Endothelial cell of umbilical vein (primary cell): ENCODE data around the gene ADRA2C. TPM values are rescaled to one million over a fixed set of nuclear protein-coding genes. Genes with fewer than 3 reads are reported as not detected.

Experiments used
- BruUV-seq: library from RNA; stranded (reverse); fragments of 400-500 nt; replicated peaks from 2 replicates; lab custom pipeline; 2021; lab: Mats Ljungman, UMichigan
- CTCF ChIA-PET: fragments of 300-600, 350-600 bp; sonication (Branson Sonifier 250); formaldehyde crosslinking; loops from one replicate; lab custom pipeline; 2021; ENCODE audit warnings: antibody characterized with exemption, inconsistent platforms; lab: Charles Lee
- POLR2A ChIA-PET: fragments of 300-600, 350-600 bp; sonication (Branson Sonifier 250); formaldehyde crosslinking; loops from one replicate; lab custom pipeline; 2021; ENCODE audit warnings: antibody characterized with exemption, inconsistent platforms; lab: Charles Lee
- DNase-seq: peaks from one replicate; pipeline ENCODE4 v3.0.0-alpha.2; 2011; ENCODE audit warnings: low read depth, low spot score
- FAIRE-seq: peaks from 2 replicates; lab custom pipeline; 2011; peaks lifted over from hg19 to GRCh38; lab: Jason Lieb, UNC
- H2AFZ ChIP-seq: 2 replicates; pipeline ENCODE4 v1.6.0; 2012; ENCODE audit warnings: low read depth, low read length, control low read depth, inconsistent platforms
- H3K27ac ChIP-seq: 2 replicates; pipeline ENCODE4 v1.5.1; 2011; ENCODE audit warnings: low read depth, mild to moderate bottlenecking, control low read depth, low read length, moderate library complexity; ENCODE audit not compliant: insufficient read depth
- H3K27me3 ChIP-seq, 2 experiments: 2 replicates each; pipeline versions ENCODE4 v1.6.0 to v1.6.1; 2011; ENCODE audit warnings: low read length in 2 of 2, mixed read lengths in 1 of 2; ENCODE audit not compliant: control insufficient read depth in 2 of 2, insufficient read depth in 2 of 2
- H3K36me3 ChIP-seq, 2 experiments: 2 replicates in 1 of 2; 3 replicates in 1 of 2; pipeline ENCODE4 v1.5.1; 2011; ENCODE audit warnings: low read length in 2 of 2, mild to moderate bottlenecking in 1 of 2, moderate library complexity in 1 of 2; ENCODE audit not compliant: control insufficient read depth in 2 of 2, insufficient read depth in 2 of 2; ENCODE audit errors: extremely low read depth in 1 of 2
- H3K4me1 ChIP-seq: 3 replicates; pipeline ENCODE4 v1.5.1; 2011; ENCODE audit warnings: mild to moderate bottlenecking, low read length; ENCODE audit not compliant: control insufficient read depth, insufficient read depth; ENCODE audit errors: extremely low read depth
- H3K4me2 ChIP-seq: 2 replicates; pipeline ENCODE4 v1.6.1; 2011; ENCODE audit warnings: low read length, control low read depth, mixed read lengths; ENCODE audit not compliant: insufficient read depth
- H3K4me3 ChIP-seq, 3 experiments: fragments of 200-600 bp in 1 of 3; sonication (generic), shearing (Covaris generic) in 1 of 3; replicated peaks in 1 of 3; 2 replicates each; pipeline ENCODE4 v1.5.1; 2011 to 2016; ENCODE audit warnings: control low read depth in 3 of 3, low read length in 3 of 3, mild to moderate bottlenecking in 2 of 3, inconsistent platforms in 1 of 3, low read depth in 1 of 3, moderate library complexity in 1 of 3; ENCODE audit not compliant: insufficient read depth in 1 of 3
- H3K79me2 ChIP-seq: 2 replicates; pipeline ENCODE4 v1.6.0; 2012; ENCODE audit warnings: low read length, inconsistent platforms; ENCODE audit not compliant: control insufficient read depth, insufficient read depth
- H3K9ac ChIP-seq: replicated peaks from 2 replicates; pipeline ENCODE3; 2011; ENCODE audit warnings: low read length, control low read depth; ENCODE audit not compliant: insufficient read depth; ENCODE audit errors: extremely low read depth
- H3K9me1 ChIP-seq: replicated peaks from 3 replicates; pipeline ENCODE4 v1.6.0; 2011; ENCODE audit warnings: mild to moderate bottlenecking, low read length; ENCODE audit not compliant: control insufficient read depth, insufficient read depth; ENCODE audit errors: extremely low read depth
- H3K9me3 ChIP-seq: replicated peaks from 2 replicates; pipeline ENCODE4 v1.5.1; 2012; ENCODE audit warnings: low read length, inconsistent platforms; ENCODE audit not compliant: control insufficient read depth, insufficient read depth
- H4K20me1 ChIP-seq: replicated peaks from 2 replicates; pipeline ENCODE3; 2011; ENCODE audit warnings: mild to moderate bottlenecking, low read length; ENCODE audit not compliant: control insufficient read depth, insufficient read depth; ENCODE audit errors: extremely low read depth
- CTCF ChIP-seq, 2 donors: IDR thresholded peaks; 1 replicate in 1 of 2; 2 replicates in 1 of 2; pipeline ENCODE4 v1.5.1; 2011; ENCODE audit warnings: low read length in 2 of 2, mild to moderate bottlenecking in 2 of 2, moderate library complexity in 2 of 2, control low read depth in 1 of 2, inconsistent platforms in 1 of 2, low read depth in 1 of 2; ENCODE audit not compliant: insufficient read depth in 1 of 2; ENCODE audit errors: extremely low read depth in 1 of 2
- EZH2 ChIP-seq: IDR thresholded peaks from 2 replicates; pipeline ENCODE4 v1.6.1; 2012; ENCODE audit warnings: borderline replicate concordance, low read depth, mild to moderate bottlenecking, moderate library complexity, low read length, inconsistent platforms; ENCODE audit not compliant: severe bottlenecking
- FOS ChIP-seq: IDR thresholded peaks from 2 replicates; pipeline ENCODE4 v1.6.1; 2011; ENCODE audit warnings: mild to moderate bottlenecking, low read length, moderate library complexity, borderline replicate concordance; ENCODE audit not compliant: insufficient read depth
- GATA2 ChIP-seq: IDR thresholded peaks from 2 replicates; pipeline ENCODE4 v1.7.0; 2011; ENCODE audit warnings: low read depth, mild to moderate bottlenecking, moderate library complexity, mixed read lengths, low read length; ENCODE audit not compliant: insufficient read length, insufficient read depth
- JUN ChIP-seq: IDR thresholded peaks from 2 replicates; pipeline ENCODE4 v1.6.1; 2011; ENCODE audit warnings: borderline replicate concordance, low read depth; ENCODE audit not compliant: insufficient read length, insufficient read depth
- MAX ChIP-seq: IDR thresholded peaks from 2 replicates; pipeline ENCODE4 v1.6.1; 2011; ENCODE audit not compliant: insufficient read depth, insufficient read length
- MYC ChIP-seq: IDR thresholded peaks from one replicate; pipeline ENCODE4 v1.6.1; 2011; ENCODE audit warnings: mild to moderate bottlenecking, low read depth, low read length
- POLR2A ChIP-seq: IDR thresholded peaks from 2 replicates; pipeline ENCODE4 v1.6.1; 2012; ENCODE audit warnings: low read depth, mild to moderate bottlenecking, control low read depth, low read length
- POLR2AphosphoS5 ChIP-seq: IDR thresholded peaks from 2 replicates; pipeline ENCODE4 v1.6.1; 2012; ENCODE audit warnings: low read depth, mild to moderate bottlenecking, control low read depth, low read length, moderate library complexity; ENCODE audit not compliant: insufficient read depth
- dilution Hi-C: fragments of 300-500 bp; cut with MboI; formaldehyde crosslinking; loops from one replicate; pipeline ENCODE4 v1.15.0; 2019; ENCODE audit warnings: low sequenced_read_pairs; ENCODE audit not compliant: extremely low pct_ligation_motif_present
- intact Hi-C: fragments of 100-400 bp; cut with micrococcal nuclease; formaldehyde crosslinking; loops from one replicate; pipeline ENCODE4 v1.10.0; 2022
- polyA plus RNA-seq, 4 experiments: library from polyadenylated mRNA; depleted of rRNA in 3 of 4; stranded (reverse) in 3 of 4; unstranded in 1 of 4; fragments of >200 nt; gene quantifications; 2 replicates each; pipeline versions ENCODE4 v1.2.1 to v1.2.3, GENCODE V29; 2011 to 2012; ENCODE audit warnings: missing spikeins in 1 of 4
- total RNA-seq: library from RNA; stranded (reverse); gene quantifications from 2 replicates; pipeline ENCODE4 v1.2.3, GENCODE V29; 2021

The ADRA2C gene
- total and polyA plus RNA-seq, 2 donors (not counting 3 experiments of a cell fraction or from before 2014, with no cell fraction given) = 0.03 to 0.40 TPM

GRCh38 chr4:3723232-3723642 is 42.9 kb upstream of the ADRA2C start:
- H2AFZ ChIP-seq = no peak overlapping the region
- FAIRE-seq (no peak), DNase-seq (no peak)
- ChIA-PET CTCF (no interaction called here), POLR2A (no interaction called here)
- dilution Hi-C loops = no loop called here
- H3K36me3 ChIP-seq = no peaks in the 10 kb centered on the region
- no peaks in the 10 kb centered on the region for H3K79me2 ChIP-seq
- H3K27me3 ChIP-seq = no peaks in the 10 kb centered on the region
- H3K4me3 ChIP-seq = no peak overlapping the region
- H3K9me3 ChIP-seq = no peaks in the 10 kb centered on the region
- no TSS peak for BruUV-seq
- no peaks in the 10 kb centered on the region for H3K4me1 ChIP-seq
- no peaks in the 10 kb centered on the region for H3K9me1 ChIP-seq
- no peak overlapping the region for H3K9ac ChIP-seq
- H4K20me1 ChIP-seq = no peaks in the 10 kb centered on the region
- intact Hi-C loops = no loop called here
- H3K27ac ChIP-seq = no peak overlapping the region
- no peak for TF ChIP-seq MAX
- TF ChIP-seq GATA2 = no peak
- TF ChIP-seq MYC = no peak
- TF ChIP-seq FOS = no peak
- no peak for TF ChIP-seq JUN
- TF ChIP-seq EZH2 = no peak
- TF ChIP-seq POLR2A = no peak
- H3K4me2 ChIP-seq = no peak overlapping the region

- Histone ChIP-seq H3K27ac (no peak overlapping the region), H3K9me3 (no peaks in the 10 kb centered on the region), H3K4me1 (no peaks in the 10 kb centered on the region), H3K36me3 (no peaks in the 10 kb centered on the region), H3K27me3 (no peaks in the 10 kb centered on the region), H2AFZ (no peak overlapping the region), H3K4me3 (no peak overlapping the region), H3K79me2 (no peaks in the 10 kb centered on the region), H4K20me1 (no peaks in the 10 kb centered on the region), H3K9ac (no peak overlapping the region), H3K9me1 (no peaks in the 10 kb centered on the region), H3K4me2 (no peak overlapping the region)
- ChIA-PET POLR2A (no interaction called here), CTCF (no interaction called here)
- TF ChIP-seq GATA2 = no peak
- TF ChIP-seq CTCF (IDR thresholded peaks at IDR 0.05; ENCODE audit: extremely low read depth in 1 of 2, insufficient read depth in 1 of 2, low read depth in 1 of 2, low read length in 2 of 2) = no peak
- no peak for TF ChIP-seq FOS
- no peak for TF ChIP-seq POLR2A
- no peak for TF ChIP-seq JUN
- TF ChIP-seq MYC = no peak
- no peak for TF ChIP-seq POLR2AphosphoS5
- TF ChIP-seq EZH2 = no peak
- dilution Hi-C loops = no loop called here
- FAIRE-seq (no peak), DNase-seq (no peak)
- BruUV-seq = no TSS peak
- intact Hi-C loops = no loop called here
Observed at GRCh38 chr4:3724319-3725231, 41.6 kb upstream of the ADRA2C start.
